MM.1S (cell line): Measurements from ENCODE around the gene ZNF732.
"Not testable (repeated sequence)": the region's sequence is repeated elsewhere in the genome, so short reads cannot be mapped to it uniquely, and the experiment has no call there.

Experiments used
- DNase-seq: peaks from one replicate; pipeline ENCODE4 v3.0.0-alpha.2; 2015
- H2AFZ ChIP-seq: fragments of 300-600 bp; sonication (generic); 2 replicates; pipeline ENCODE4 v1.6.0; 2016; ENCODE audit warnings: antibody characterized with exemption, low read length
- H3F3A ChIP-seq: fragments of 300-600 bp; sonication (generic); 2 replicates; pipeline ENCODE4 v1.6.1; 2016; ENCODE audit warnings: mild to moderate bottlenecking, antibody characterized with exemption, low read length, moderate library complexity, mixed read lengths; ENCODE audit not compliant: insufficient read depth
- H3K27ac ChIP-seq: fragments of 300-600 bp; sonication (generic); 2 replicates; pipeline ENCODE4 v1.5.1; 2016; ENCODE audit warnings: mild to moderate bottlenecking, low read length
- H3K27me3 ChIP-seq: fragments of 300-600 bp; sonication (generic); replicated peaks from 2 replicates; pipeline ENCODE4 v1.6.0; 2016; ENCODE audit warnings: low read length; ENCODE audit not compliant: insufficient read depth
- H3K36me3 ChIP-seq: fragments of 300-600 bp; sonication (generic); replicated peaks from 2 replicates; pipeline ENCODE4 v1.6.1; 2016; ENCODE audit warnings: mild to moderate bottlenecking, low read length, mixed read lengths; ENCODE audit not compliant: insufficient read depth
- H3K4me1 ChIP-seq: fragments of 300-600 bp; sonication (generic); 2 replicates; pipeline ENCODE4 v1.6.1; 2016; ENCODE audit warnings: low read length, mixed read lengths
- H3K4me2 ChIP-seq: fragments of 300-600 bp; sonication (generic); 2 replicates; pipeline ENCODE4 v1.6.0; 2016; ENCODE audit warnings: low read depth, low read length
- H3K4me3 ChIP-seq: fragments of 300-600 bp; sonication (generic); 2 replicates; pipeline ENCODE4 v1.5.1; 2016; ENCODE audit warnings: low read length, mixed read lengths
- H3K79me2 ChIP-seq: fragments of 300-600 bp; sonication (generic); 2 replicates; pipeline ENCODE4 v1.6.1; 2016; ENCODE audit warnings: mixed run types, low read length, mixed read lengths
- H3K9ac ChIP-seq: fragments of 300-600 bp; sonication (generic); 2 replicates; pipeline ENCODE4 v1.6.1; 2016; ENCODE audit warnings: low read length, mixed read lengths
- H3K9me2 ChIP-seq: fragments of 300-600 bp; sonication (generic); replicated peaks from 2 replicates; pipeline ENCODE4 v1.6.1; 2016; ENCODE audit warnings: mild to moderate bottlenecking, low read length, mixed read lengths; ENCODE audit not compliant: insufficient read depth
- H3K9me3 ChIP-seq: fragments of 300-600 bp; sonication (generic); replicated peaks from 2 replicates; pipeline ENCODE4 v1.6.1; 2016; ENCODE audit warnings: mild to moderate bottlenecking, low read length, mixed read lengths; ENCODE audit not compliant: insufficient read depth
- H4K20me1 ChIP-seq: fragments of 300-600 bp; sonication (generic); 2 replicates; pipeline ENCODE4 v1.6.1; 2016; ENCODE audit warnings: mild to moderate bottlenecking, low read length, moderate library complexity, mixed read lengths; ENCODE audit not compliant: insufficient read depth
- CTCF ChIP-seq: fragments of 300-600 bp; sonication (generic); IDR thresholded peaks from 2 replicates; pipeline ENCODE4 v1.5.1; 2016; ENCODE audit warnings: antibody characterized with exemption, low read length, mixed read lengths
- EZH2 ChIP-seq: fragments of 300-600 bp; sonication (generic); optimal IDR thresholded peaks from 2 replicates; pipeline ENCODE3; 2017; ENCODE audit warnings: low read depth, mild to moderate bottlenecking, antibody characterized with exemption, low read length, mixed read lengths
- EZH2phosphoT487 ChIP-seq: fragments of 300-600 bp; sonication (generic); IDR thresholded peaks from 2 replicates; pipeline ENCODE4 v1.6.1; 2018; ENCODE audit warnings: antibody characterized with exemption, low read length

ZNF732 gene

GRCh38 chr4:243426-243825 is 61.8 kb downstream of the ZNF732 start:
- no peak overlapping the region for H3K4me3 ChIP-seq
- no peak overlapping the region for H3K9ac ChIP-seq
- H3K27ac ChIP-seq: no peak overlapping the region
- no peaks in the 10 kb centered on the region for H3K36me3 ChIP-seq
- TF ChIP-seq CTCF (no peak), EZH2 (no peak), EZH2phosphoT487 (no peak)
- H3K4me1 ChIP-seq: no peaks in the 10 kb centered on the region
- no peaks in the 10 kb centered on the region for H3K79me2 ChIP-seq
- H3K9me3 ChIP-seq: no peaks in the 10 kb centered on the region
- no peaks in the 10 kb centered on the region for H3K9me2 ChIP-seq
- no peaks in the 10 kb centered on the region for H3F3A ChIP-seq
- no peak overlapping the region for H3K4me2 ChIP-seq
- H4K20me1 ChIP-seq: no peaks in the 10 kb centered on the region
- H3K27me3 ChIP-seq: no peaks in the 10 kb centered on the region
- no peak overlapping the region for H2AFZ ChIP-seq
- DNase-seq: no peak

GRCh38 chr4:242121-242848 is 63.0 kb downstream of the ZNF732 start:
- Histone ChIP-seq H3K9ac (peak overlapping the region; percentile 40; the same call in 1 of the 2 replicates), H3K9me2 (no peaks in the 10 kb centered on the region), H3K4me1 (no peaks in the 10 kb centered on the region), H3F3A (no peaks in the 10 kb centered on the region), H3K4me2 (peak overlapping the region; percentile 84), H3K79me2 (no peaks in the 10 kb centered on the region), H3K27ac (peak overlapping the region; percentile 44; the same call in 1 of the 2 replicates), H3K4me3 (peak overlapping the region; percentile 69), H3K9me3 (no peaks in the 10 kb centered on the region), H2AFZ (peak overlapping the region; percentile 95), H4K20me1 (no peaks in the 10 kb centered on the region), H3K36me3 (no peaks in the 10 kb centered on the region), H3K27me3 (no peaks in the 10 kb centered on the region)
- peak; percentile 86 for DNase-seq
- peak; percentile 81 for TF ChIP-seq CTCF
- TF ChIP-seq EZH2phosphoT487: no peak

- not testable (repeated sequence) for H3K79me2 ChIP-seq, H4K20me1 ChIP-seq, H3K9ac ChIP-seq, H3F3A ChIP-seq, H3K4me1 ChIP-seq, DNase-seq, H3K27me3 ChIP-seq, H3K27ac ChIP-seq, H3K36me3 ChIP-seq, H3K4me3 ChIP-seq, H3K9me3 ChIP-seq, H3K9me2 ChIP-seq, H2AFZ ChIP-seq
- peak overlapping the region; percentile 84; the same call in 1 of the 2 replicates for H3K4me2 ChIP-seq
Observed at GRCh38 chr4:241411-241810, 63.9 kb downstream of the ZNF732 start.

- Histone ChIP-seq H3K27me3 (no peaks in the 10 kb centered on the region), H3F3A (no peaks in the 10 kb centered on the region), H3K36me3 (no peaks in the 10 kb centered on the region), H3K4me3 (no peak overlapping the region), H4K20me1 (no peaks in the 10 kb centered on the region), H2AFZ (no peak overlapping the region), H3K4me2 (no peak overlapping the region), H3K9ac (no peak overlapping the region), H3K4me1 (no peaks in the 10 kb centered on the region), H3K79me2 (no peaks in the 10 kb centered on the region), H3K9me3 (no peaks in the 10 kb centered on the region), H3K9me2 (no peaks in the 10 kb centered on the region), H3K27ac (no peak overlapping the region)
- TF ChIP-seq EZH2 (no peak), EZH2phosphoT487 (no peak), CTCF (no peak)
- no peak for DNase-seq
Observed at GRCh38 chr4:236028-236427, 69.2 kb downstream of the ZNF732 start.
